Measurements from ENCODE around the gene LRRC7. TPM values are rescaled to one million over a fixed set of nuclear protein-coding genes. Genes with fewer than 3 reads are reported as not detected.
"Not testable (repeated sequence)": the region's sequence is repeated elsewhere in the genome, so short reads cannot be mapped to it uniquely, and the experiment has no call there.

LRRC7 gene
- total and polyA plus RNA-seq, 2 donors from 2014 or later = 0.19 to 0.37 TPM

- DNase-seq (no peak), FAIRE-seq (no peak)
- intact Hi-C loops (cut with DNase I) = no loop called here
- Histone ChIP-seq H3K4me1 (ENCODE audit: control insufficient read depth in 2 of 3, insufficient read depth in 2 of 3, low read depth in 1 of 3, low read length in 3 of 3) (no peaks in the 10 kb centered on the region), H3K36me3 (ENCODE audit: control insufficient read depth in 2 of 3, insufficient read depth in 3 of 3, low read length in 3 of 3) (no peaks in the 10 kb centered on the region), H3K9ac (ENCODE audit: low read length in 3 of 3) (no peak overlapping the region), H3K4me3 (ENCODE audit: low read length in 3 of 3) (no peak overlapping the region), H3K27ac (ENCODE audit: low read depth in 2 of 2, low read length in 2 of 2) (no peak overlapping the region), H3K9me3 (ENCODE audit: control insufficient read depth in 2 of 3, insufficient read depth in 1 of 3, low read length in 3 of 3) (peaks cover 0 to 13% (median 0%) of the 10 kb centered on the region in 3 donors), H3K27me3 (ENCODE audit: control insufficient read depth, insufficient read depth, low read length) (no peaks in the 10 kb centered on the region)
- TF ChIP-seq CTCF (IDR thresholded peaks at IDR 0.05; ENCODE audit: borderline replicate concordance, extremely low read depth, insufficient read depth) = no peak
These were observed 375.3 kb downstream of the LRRC7 start for GRCh38 chr1:69943030-69943429.

GRCh38 chr1:69946935-69947334, 379.2 kb downstream of the LRRC7 start:
- peaks cover 0 to 13% (median 0%) of the 10 kb centered on the region in 3 donors for H3K9me3 ChIP-seq (ENCODE audit: control insufficient read depth in 2 of 3, insufficient read depth in 1 of 3, low read length in 3 of 3)
- no peaks in the 10 kb centered on the region for H3K27me3 ChIP-seq (ENCODE audit: control insufficient read depth, insufficient read depth, low read length)
- no peak overlapping the region for H3K27ac ChIP-seq (ENCODE audit: low read depth in 2 of 2, low read length in 2 of 2)
- H3K4me3 ChIP-seq (ENCODE audit: low read length in 3 of 3) = no peak overlapping the region
- H3K36me3 ChIP-seq (ENCODE audit: control insufficient read depth in 2 of 3, insufficient read depth in 3 of 3, low read length in 3 of 3) = no peaks in the 10 kb centered on the region
- no peak for FAIRE-seq
- intact Hi-C loops (cut with DNase I) = no loop called here
- H3K9ac ChIP-seq (ENCODE audit: low read length in 3 of 3) = no peak overlapping the region
- no peak for TF ChIP-seq CTCF (IDR thresholded peaks at IDR 0.05; ENCODE audit: borderline replicate concordance, extremely low read depth, insufficient read depth)
- no peaks in the 10 kb centered on the region for H3K4me1 ChIP-seq (ENCODE audit: control insufficient read depth in 2 of 3, insufficient read depth in 2 of 3, low read depth in 1 of 3, low read length in 3 of 3)
- no peak for DNase-seq

- H3K4me3 ChIP-seq (ENCODE audit: low read length in 3 of 3) = no peak overlapping the region
- TF ChIP-seq CTCF (IDR thresholded peaks at IDR 0.05; ENCODE audit: borderline replicate concordance, extremely low read depth, insufficient read depth) = no peak
- DNase-seq (no peak), FAIRE-seq (no peak)
- intact Hi-C loops (cut with DNase I) = no loop called here
- H3K9ac ChIP-seq (ENCODE audit: low read length in 3 of 3) = no peak overlapping the region
- no peaks in the 10 kb centered on the region for H3K4me1 ChIP-seq (ENCODE audit: control insufficient read depth in 2 of 3, insufficient read depth in 2 of 3, low read depth in 1 of 3, low read length in 3 of 3)
- no peaks in the 10 kb centered on the region for H3K36me3 ChIP-seq (ENCODE audit: control insufficient read depth in 2 of 3, insufficient read depth in 3 of 3, low read length in 3 of 3)
- no peaks in the 10 kb centered on the region for H3K27me3 ChIP-seq (ENCODE audit: control insufficient read depth, insufficient read depth, low read length)
- H3K27ac ChIP-seq (ENCODE audit: low read depth in 2 of 2, low read length in 2 of 2) = no peak overlapping the region
- peaks cover 0 to 13% (median 0%) of the 10 kb centered on the region in 3 donors for H3K9me3 ChIP-seq (ENCODE audit: control insufficient read depth in 2 of 3, insufficient read depth in 1 of 3, low read length in 3 of 3)
These were observed 380.1 kb downstream of the LRRC7 start for GRCh38 chr1:69947837-69948236.

- TF ChIP-seq CTCF (IDR thresholded peaks at IDR 0.05; ENCODE audit: borderline replicate concordance, extremely low read depth, insufficient read depth) = no peak
- no peak overlapping the region for H3K27ac ChIP-seq (ENCODE audit: low read depth in 2 of 2, low read length in 2 of 2)
- H3K4me1 ChIP-seq (ENCODE audit: control insufficient read depth in 2 of 3, insufficient read depth in 2 of 3, low read depth in 1 of 3, low read length in 3 of 3) = no peaks in the 10 kb centered on the region
- intact Hi-C loops (cut with DNase I) = no loop called here
- no peak for DNase-seq
- no peak overlapping the region for H3K4me3 ChIP-seq (ENCODE audit: low read length in 3 of 3)
- H3K9ac ChIP-seq (ENCODE audit: low read length in 3 of 3) = no peak overlapping the region
- H3K36me3 ChIP-seq (ENCODE audit: control insufficient read depth in 2 of 3, insufficient read depth in 3 of 3, low read length in 3 of 3) = no peaks in the 10 kb centered on the region
- H3K9me3 ChIP-seq (ENCODE audit: control insufficient read depth in 2 of 3, insufficient read depth in 1 of 3, low read length in 3 of 3) = no peaks in the 10 kb centered on the region
- no peaks in the 10 kb centered on the region for H3K27me3 ChIP-seq (ENCODE audit: control insufficient read depth, insufficient read depth, low read length)
- no peak for FAIRE-seq
These were observed 385.0 kb downstream of the LRRC7 start for GRCh38 chr1:69952676-69953075.

- H3K27me3 ChIP-seq (ENCODE audit: control insufficient read depth, insufficient read depth, low read length); H3K9ac ChIP-seq (ENCODE audit: low read length in 3 of 3); H3K27ac ChIP-seq (ENCODE audit: low read depth in 2 of 2, low read length in 2 of 2); intact Hi-C loops (cut with DNase I); H3K9me3 ChIP-seq (ENCODE audit: control insufficient read depth in 2 of 3, insufficient read depth in 1 of 3, low read length in 3 of 3); FAIRE-seq; H3K4me3 ChIP-seq (ENCODE audit: low read length in 3 of 3); DNase-seq; H3K4me1 ChIP-seq (ENCODE audit: control insufficient read depth in 2 of 3, insufficient read depth in 2 of 3, low read depth in 1 of 3, low read length in 3 of 3); H3K36me3 ChIP-seq (ENCODE audit: control insufficient read depth in 2 of 3, insufficient read depth in 3 of 3, low read length in 3 of 3): not testable (repeated sequence)
These were observed 394.7 kb downstream of the LRRC7 start for GRCh38 chr1:69962452-69962851.
